Glomerular visceral epithelial cell (primary cell): ENCODE measurements around the gene LRRC8A.
"Not testable (repeated sequence)": the region's sequence is repeated elsewhere in the genome, so short reads cannot be mapped to it uniquely, and the experiment has no call there.

Experiments
- DNase-seq: peaks from one replicate; pipeline ENCODE4 v3.0.0-alpha.2; 2016; ENCODE audit errors: extremely low spot score

LRRC8A gene

GRCh38 chr9:128920381-128921058 lies 38.6 kb downstream of the LRRC8A start, which contains the start of gene PHYHD1:
PHYHD1 (plus strand) TSS chr9:128920982; CDS start chr9:128922324, 1,342 bp downstream.
- no peak for DNase-seq

- DNase-seq, result peak; percentile 47
These were observed 40.2 kb downstream of the LRRC8A start for GRCh38 chr9:128921881-128922763.

DNA sequence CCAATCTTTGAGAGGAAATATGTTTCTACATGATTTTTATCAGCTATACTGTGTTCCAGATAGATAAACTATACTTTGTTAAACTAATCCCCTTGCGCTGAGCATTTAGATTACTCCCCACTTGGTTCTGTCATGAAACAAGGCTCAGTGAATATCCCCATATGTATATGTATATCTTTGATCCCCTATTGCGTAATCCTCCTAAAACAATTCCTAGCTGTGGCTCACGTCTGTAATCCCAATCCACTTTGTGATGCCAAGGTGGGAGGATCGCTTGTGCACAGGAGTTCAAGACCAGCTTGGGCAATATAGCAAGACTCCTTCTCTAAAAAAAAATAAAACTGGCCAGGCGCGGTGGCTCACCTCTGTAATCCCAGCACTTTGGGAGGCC lies 41.6 kb downstream of the LRRC8A start:
- no peak for DNase-seq

- peak; percentile 70 for DNase-seq
These were observed 45.9 kb downstream of the LRRC8A start for GRCh38 chr9:128927731-128928411.

GRCh38 chr9:128928624-128929023 lies 46.7 kb downstream of the LRRC8A start:
- DNase-seq, result no peak

DNA sequence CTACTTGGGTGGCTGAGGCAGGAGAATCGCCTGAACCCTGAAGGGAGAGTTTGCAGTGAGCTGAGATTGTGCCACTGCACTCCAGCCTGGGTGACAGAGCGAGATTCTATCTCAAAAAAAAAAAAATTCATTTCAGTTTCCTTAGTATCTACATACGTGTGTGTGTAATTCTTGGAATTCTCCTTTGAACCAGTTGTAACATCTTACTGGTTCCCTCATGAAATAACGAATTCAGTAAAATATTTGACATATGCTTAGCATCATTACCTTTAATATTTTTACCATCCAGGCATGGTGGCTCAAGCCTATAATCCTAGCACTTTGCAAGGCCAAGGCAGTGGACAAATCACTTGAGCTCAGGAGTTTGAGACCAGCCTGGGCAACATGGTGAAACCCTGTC lies 47.6 kb downstream of the LRRC8A start:
- DNase-seq, result no peak

- no peak for DNase-seq
These were observed 51.8 kb downstream of the LRRC8A start for GRCh38 chr9:128933731-128934130.

DNA sequence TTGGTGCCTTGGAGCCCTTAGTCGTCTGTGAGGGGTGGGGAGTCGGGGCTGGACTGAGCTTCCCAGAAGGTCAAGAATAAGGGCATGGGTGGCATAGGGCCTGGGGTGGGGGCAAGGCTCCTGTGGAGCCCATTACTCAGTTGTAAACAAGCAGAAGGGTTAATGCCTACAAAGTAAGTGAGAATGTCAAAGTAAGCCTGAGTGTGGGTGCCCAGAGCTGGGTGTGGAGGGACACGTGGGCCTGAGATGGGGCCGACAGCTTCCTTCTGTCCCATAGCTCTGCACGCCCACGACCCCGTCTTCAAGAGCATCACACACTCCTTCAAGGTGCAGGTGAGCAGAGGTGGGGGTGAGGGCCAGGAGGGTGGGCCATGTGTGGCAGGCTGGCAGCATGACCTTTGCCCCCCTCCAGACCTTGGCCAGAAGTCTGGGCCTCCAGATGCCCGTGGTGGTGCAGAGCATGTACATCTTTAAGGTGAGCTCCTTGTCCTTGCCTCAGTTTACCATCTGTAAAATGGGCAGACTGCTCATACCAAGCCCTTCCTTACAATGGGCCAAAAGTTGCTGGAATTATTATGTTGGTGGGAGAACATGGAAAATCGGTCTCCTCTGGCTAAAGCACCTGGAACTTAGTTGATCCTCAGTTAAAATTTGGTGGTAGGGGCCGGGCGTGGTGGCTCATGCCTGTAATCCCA lies 54.4 kb downstream of the LRRC8A start:
- no peak for DNase-seq

DNA sequence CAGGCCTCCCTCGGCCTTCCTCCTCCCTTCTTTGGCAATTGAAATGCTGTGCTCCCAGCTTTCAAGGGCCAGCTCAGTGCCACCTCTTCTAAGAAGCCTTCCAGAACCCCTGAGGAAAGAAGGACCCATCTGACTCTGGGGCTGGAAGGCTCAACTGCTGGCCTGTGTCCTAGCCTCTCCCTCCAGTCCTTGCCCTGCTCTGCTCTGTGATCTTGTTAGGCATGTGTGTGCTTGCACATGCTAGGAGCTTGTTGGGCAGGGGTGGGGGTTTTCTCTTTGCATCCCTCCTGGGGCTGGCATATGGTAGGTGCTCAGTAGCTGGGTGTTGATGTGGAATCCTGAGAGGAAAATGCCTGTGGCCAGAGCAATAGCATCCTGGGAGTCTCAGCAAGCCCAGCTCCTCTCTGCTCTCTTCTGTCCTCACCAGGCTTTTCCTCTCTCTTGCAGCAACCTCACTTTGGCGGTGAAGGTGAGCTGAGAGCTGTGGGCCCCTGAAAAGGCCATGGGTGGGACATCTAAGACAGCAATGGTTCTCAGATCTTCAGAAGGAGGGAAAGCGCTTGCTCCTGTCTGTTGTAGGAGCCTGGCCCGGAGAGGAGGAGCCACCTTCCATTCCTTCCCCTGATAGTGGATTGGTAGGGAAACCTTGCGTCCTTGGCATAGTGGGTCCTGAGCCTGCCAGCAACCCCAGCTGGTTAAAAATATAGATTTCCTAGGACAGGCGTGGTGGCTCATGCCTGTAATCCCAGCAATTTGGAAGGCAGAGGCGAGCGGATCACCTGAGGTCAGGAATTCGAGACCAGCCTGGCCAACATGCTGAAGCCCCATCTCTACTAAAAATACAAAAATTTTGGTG lies 55.6 kb downstream of the LRRC8A start:
- DNase-seq, result no peak

GRCh38 chr9:128940271-128940921 lies 58.5 kb downstream of the LRRC8A start:
- no peak for DNase-seq

- no peak for DNase-seq
These were observed 59.2 kb downstream of the LRRC8A start for GRCh38 chr9:128940946-128941755.

DNA sequence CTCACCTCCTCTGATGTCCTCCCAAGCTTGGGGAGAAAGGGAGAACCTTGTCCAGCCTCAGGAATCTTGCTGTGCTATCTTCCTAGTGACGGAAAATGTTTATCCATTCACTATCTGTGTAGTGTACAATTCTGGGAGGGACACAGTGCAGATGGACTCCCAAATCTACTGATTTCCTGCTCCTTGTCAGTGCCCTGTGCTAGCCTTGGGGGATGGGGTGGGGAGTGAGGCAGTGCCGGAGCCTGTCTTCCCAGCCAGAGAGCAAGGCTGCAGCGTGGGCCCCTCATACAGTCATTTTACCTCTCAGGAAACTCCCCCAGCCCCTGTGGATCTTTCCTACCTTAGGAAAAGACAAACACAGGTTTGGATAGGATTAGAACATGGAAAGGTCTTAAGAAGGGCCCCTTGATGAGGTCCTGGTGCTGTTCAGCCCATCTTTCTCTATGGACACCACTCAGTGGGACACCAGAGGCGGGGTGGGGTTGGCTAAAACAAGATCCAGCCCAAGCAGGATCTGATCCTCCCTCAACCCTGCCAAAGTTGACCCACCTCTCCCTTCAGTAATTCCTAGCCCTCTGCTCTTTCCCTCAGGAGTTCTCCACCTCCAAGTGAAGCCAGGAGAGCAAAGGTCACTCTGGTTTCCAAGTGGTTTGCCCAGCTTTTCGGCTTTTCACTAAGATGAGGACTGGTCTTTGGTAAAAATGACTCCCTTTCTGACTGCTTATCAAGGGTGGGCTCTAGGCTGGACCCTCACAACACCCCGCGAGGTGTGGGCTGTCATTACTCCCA lies 62.1 kb downstream of the LRRC8A start:
- DNase-seq, result no peak

DNA sequence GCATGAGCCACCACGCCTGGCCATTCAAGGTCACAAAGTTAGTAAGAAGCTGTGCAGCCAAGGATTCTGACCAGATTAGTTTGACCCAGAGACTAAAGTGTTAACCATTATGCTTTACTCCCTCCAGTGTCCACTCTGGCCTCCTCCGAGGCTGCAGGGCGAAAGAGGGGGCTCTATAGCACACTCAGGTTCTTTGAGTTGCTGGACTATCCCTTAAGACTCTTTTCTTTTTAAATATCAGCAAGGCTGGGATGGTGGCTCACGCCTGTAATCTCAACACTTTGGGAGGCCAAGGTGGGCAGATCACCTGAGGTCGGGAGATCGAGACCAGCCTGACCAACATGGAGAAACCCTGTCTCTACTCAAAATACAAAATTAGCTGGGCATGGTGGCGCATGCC lies 63.0 kb downstream of the LRRC8A start:
- not testable (repeated sequence) for DNase-seq

GRCh38 chr9:128945798-128946501 lies 64.0 kb downstream of the LRRC8A start:
- DNase-seq, result no peak

GRCh38 chr9:128946571-128947276 lies 64.8 kb downstream of the LRRC8A start:
- DNase-seq, result no peak

DNA sequence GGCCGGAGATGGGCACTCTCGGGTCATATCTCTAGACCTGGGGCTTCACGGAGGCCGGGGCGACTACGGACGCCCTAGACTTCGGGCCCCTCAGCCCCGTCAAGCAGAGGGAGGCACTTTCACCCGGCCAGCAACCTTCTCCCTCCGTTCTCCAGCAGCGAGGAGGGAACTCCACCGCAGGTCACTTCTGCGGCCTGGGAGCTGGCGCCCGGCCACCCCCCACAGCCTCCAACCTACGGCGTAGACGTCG lies 65.3 kb downstream of the LRRC8A start:
- no peak for DNase-seq

DNA sequence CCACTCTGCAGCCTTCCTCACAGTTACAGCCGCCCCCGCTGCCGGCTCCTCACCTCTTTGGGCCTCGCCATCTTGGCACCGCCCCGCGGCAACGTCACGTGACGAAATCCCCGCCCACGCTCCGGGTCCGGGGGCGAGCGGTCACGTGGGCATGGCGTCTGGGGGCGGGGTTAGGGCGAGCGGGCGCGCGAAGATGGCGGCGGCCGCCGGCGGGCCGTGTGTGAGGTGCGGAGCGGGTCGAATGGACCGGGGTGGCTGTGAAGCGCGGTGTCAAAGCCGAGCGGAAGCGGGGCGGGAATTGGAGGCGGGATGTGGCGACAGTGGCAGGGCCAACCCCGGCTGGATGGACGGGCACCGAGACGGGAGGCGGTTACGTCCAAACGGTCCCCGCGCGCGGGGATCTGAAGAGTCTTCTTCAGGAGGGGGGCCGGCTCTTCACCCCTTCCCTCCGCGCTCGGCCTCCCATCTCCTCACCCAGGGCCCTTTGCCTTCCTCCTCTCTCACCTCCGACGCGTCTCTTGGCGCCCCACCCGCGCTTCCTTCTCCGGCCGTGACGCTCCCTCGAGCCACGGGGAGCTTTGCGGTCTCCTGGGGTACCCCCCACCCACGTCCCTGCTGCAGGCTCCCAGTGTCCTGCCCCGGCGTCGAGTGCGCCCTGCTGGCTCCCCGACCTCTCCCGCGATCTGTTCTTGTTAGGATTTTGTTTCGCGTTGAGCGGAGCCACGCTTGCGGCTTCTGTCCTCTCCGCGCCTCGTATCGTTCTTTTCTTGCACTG lies 65.8 kb downstream of the LRRC8A start, which contains the start of the genes DOLK and NUP188:
DOLK (minus strand) TSS at position 77 of the 775 bp plus-strand sequence. CDS start 300 bp downstream, outside the sequence.
NUP188 (plus strand) TSS at position 173 of the 775 bp plus-strand sequence; CDS start at position 194, 21 bp downstream.
- peak; percentile 94 for DNase-seq
